ENCODE data around the gene SLC6A8.
"Not testable (repeated sequence)": the region's sequence is repeated elsewhere in the genome, so short reads cannot be mapped to it uniquely, and the experiment has no call there.

SLC6A8 gene

GRCh38 chrX:153694687-153695270 lies 7.1 kb downstream of the SLC6A8 start:
- H3K4me3 ChIP-seq (ENCODE audit: low read depth, low read length), result no peak overlapping the region
- TF ChIP-seq CTCF (IDR thresholded peaks at IDR 0.05; ENCODE audit: low read depth, low read length, missing control alignments), result no peak
- no peak for DNase-seq (ENCODE audit: low read depth)

- DNase-seq (ENCODE audit: low read depth), result no peak
- no peak for TF ChIP-seq CTCF (IDR thresholded peaks at IDR 0.05; ENCODE audit: low read depth, low read length, missing control alignments)
- no peak overlapping the region for H3K4me3 ChIP-seq (ENCODE audit: low read depth, low read length)
Observed at GRCh38 chrX:153696100-153696499, 8.4 kb downstream of the SLC6A8 start.

GRCh38 chrX:153696538-153696937 lies 8.8 kb downstream of the SLC6A8 start:
- not testable (repeated sequence) for H3K4me3 ChIP-seq (ENCODE audit: low read depth, low read length); DNase-seq (ENCODE audit: low read depth)

GRCh38 chrX:153696986-153697722 lies 9.4 kb downstream of the SLC6A8 start:
- DNase-seq (ENCODE audit: low read depth); H3K4me3 ChIP-seq (ENCODE audit: low read depth, low read length): not testable (repeated sequence)

GRCh38 chrX:153697924-153698865 lies 10.5 kb downstream of the SLC6A8 start:
- TF ChIP-seq CTCF (IDR thresholded peaks at IDR 0.05; ENCODE audit: low read depth, low read length, missing control alignments), result no peak
- no peak for DNase-seq (ENCODE audit: low read depth)
- H3K4me3 ChIP-seq (ENCODE audit: low read depth, low read length), result no peak overlapping the region

GRCh38 chrX:153699210-153699783 lies 11.6 kb downstream of the SLC6A8 start:
- H3K4me3 ChIP-seq (ENCODE audit: low read depth, low read length); DNase-seq (ENCODE audit: low read depth): not testable (repeated sequence)

GRCh38 chrX:153699784-153700371 lies 12.2 kb downstream of the SLC6A8 start:
- DNase-seq (ENCODE audit: low read depth); H3K4me3 ChIP-seq (ENCODE audit: low read depth, low read length): not testable (repeated sequence)

- DNase-seq (ENCODE audit: low read depth), result no peak
- no peak overlapping the region for H3K4me3 ChIP-seq (ENCODE audit: low read depth, low read length)
- no peak for TF ChIP-seq CTCF (IDR thresholded peaks at IDR 0.05; ENCODE audit: low read depth, low read length, missing control alignments)
Observed at GRCh38 chrX:153700376-153700945, 12.7 kb downstream of the SLC6A8 start.

Data from GM12864 (cell line).